Hematopoietic multipotent progenitor cell treated with erythropoietin and hydrocortisone succinate and interleukin-3 and kit ligand, for 6 days (in vitro differentiated cells): ENCODE results near the gene GLP1R.

ENCODE experiments used
- DNase-seq: peaks from one replicate; pipeline ENCODE4 v3.0.0-alpha.2; 2015

GLP1R gene

DNA sequence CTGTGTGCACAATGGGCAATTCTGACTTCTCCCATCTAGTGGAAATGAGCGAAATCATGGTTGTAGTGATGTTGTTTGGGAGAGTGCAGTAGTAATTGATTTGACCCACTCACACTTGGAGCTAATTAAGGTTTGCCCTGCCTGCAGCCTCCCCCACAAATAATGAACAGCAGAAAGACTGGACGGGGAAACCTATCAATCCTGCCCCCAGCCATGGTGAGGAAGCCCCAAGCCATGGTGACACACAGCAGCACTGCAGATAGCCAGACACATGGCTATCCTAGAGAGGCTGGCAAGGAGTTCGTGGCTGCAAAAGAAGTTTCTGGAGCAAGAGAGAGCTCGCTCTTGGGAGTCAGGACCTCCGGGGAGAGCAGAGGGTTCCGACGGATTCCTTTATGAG, 38.6 kb downstream of the GLP1R start:
- DNase-seq = no peak

DNA sequence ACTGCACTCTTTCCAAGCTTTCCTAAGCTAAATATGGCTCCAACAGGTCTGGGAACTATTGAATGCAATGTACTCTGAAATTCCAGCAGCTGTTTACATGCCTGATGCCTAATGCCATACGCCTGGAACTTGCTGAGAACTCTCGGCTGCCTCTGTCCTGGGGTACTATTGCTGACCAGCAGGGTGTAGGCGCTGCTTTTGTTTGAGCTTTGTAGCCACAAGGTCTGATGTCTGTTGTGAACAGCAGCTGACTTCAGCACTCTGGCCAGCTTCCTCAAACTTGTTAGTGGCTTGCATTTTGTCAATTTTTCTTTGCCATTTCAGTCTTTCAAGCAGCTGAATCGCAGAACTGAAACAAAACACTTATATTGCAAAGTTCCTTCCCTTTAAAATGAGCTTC, 39.8 kb downstream of the GLP1R start:
- peak; percentile 78 for DNase-seq

DNA sequence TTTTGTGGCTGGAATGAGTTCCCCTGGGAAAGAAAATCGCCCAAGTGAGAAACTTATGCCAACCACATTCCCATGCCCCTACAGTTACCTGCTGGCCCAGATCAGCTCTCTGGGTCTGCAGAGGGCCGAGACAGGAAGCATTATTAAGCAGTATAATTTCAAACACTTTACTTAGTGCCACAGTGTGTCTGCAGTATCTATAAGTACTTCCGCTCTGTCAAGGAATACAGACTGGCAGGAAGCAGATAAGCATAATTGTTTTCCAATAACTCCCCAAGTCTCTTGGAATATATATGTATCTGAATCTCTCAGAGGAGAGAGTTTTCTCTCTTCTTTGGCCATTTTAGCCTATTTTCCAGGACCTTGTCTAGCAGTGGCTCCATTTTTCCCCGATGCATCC, 41.5 kb downstream of the GLP1R start:
- peak; percentile 54 for DNase-seq

DNA sequence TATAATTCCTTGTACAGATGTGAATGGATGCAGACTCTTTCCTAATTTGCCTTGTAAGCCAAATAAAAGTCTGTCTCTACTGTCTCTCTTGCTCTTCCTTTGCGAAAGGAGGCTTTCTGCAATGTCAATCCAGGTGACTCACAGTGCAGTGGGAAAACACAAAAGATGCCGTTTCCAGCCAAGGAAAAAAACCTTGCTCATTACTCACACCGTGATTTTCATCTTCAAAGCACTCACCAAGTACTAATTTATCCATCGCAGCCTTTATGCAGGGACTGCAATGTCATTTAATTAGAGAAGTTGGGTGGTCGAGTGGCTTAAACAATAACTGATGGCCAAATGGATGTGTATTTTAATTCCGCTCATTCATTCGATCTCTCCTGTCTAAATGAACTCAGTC, 42.6 kb downstream of the GLP1R start:
- DNase-seq = no peak

DNA sequence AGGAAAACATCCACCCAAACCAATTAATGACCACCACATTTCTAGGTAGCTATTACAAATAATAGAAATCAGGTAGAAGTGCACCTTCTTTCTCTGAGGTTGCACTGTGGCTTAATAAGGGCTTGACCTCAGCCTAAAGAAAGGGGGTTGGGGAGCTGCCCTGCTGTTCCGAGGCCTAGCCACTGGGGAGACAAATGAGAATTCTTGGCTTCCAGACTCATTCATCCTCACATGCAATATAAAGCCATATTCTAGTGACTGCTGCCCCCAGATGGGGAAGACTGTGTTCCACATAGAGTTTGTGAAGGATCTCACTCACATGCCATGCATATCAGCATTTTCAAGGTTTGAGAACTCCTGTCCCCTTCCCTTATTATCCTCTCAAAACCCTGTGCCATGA, 43.5 kb downstream of the GLP1R start:
- peak; percentile 53 for DNase-seq

DNA sequence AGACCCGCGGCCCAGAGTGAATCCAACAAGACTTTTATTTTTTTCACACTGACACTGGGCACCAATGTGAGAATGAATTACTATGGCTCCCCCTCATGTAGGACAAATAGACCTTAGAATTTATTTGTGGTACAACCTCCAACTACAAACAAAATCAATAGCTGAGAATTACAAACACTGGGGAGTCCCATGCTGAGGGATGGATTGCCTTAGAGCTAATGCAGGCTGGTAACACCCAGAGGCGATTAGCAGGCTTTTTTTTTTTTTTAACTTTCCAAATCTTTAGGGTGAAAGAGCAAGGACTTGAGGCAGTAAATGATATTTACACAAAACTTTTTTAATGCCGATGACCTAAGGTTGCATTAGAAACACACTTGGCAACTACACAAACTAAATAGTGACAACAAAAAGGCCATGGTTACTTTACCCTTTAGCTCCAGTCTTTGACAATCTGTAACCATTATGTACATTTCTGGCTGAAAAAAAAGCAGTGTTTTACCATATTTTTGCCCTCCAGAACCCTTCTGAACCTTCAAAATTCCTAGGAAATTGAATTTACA, 44.6 kb downstream of the GLP1R start:
- no peak for DNase-seq

DNA sequence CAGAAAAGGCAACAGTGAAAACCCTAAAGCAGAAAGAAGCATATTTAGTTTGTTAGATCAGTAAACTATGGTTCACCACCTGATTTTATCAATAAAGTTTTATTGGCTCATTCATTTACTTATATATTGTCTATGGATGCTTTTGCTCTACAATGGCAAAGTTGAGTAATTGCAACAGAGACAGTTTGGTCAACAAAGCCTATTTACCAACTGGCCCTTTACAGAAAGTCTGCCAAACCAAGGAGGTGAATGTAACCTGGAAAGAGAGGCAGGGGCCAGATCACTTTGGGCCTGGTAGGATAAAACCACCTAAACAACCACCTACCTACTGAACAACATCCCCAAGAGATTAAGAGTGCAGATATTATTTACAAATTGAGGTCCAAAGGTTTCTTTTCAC, 47.0 kb downstream of the GLP1R start:
- no peak for DNase-seq

DNA sequence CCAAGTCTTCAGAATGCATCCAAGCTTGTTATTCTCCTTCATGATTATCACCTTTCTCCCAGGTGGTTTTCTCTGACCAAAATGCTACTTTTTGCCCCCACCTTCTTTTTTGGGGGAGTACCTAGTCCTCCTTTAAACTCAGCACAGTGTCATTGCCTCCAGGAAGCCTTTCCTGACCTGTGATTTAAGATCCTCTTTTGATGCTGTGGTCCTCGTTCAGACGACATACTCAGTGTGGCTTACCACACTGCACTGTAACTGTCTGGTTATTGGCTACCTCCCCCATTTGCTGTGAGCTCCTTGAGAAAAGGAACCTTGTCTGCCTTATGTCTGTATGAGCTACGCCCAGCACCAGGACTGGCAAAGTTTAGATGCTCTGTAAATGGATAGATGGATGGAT, 51.8 kb downstream of the GLP1R start:
- DNase-seq = peak; percentile 18

DNA sequence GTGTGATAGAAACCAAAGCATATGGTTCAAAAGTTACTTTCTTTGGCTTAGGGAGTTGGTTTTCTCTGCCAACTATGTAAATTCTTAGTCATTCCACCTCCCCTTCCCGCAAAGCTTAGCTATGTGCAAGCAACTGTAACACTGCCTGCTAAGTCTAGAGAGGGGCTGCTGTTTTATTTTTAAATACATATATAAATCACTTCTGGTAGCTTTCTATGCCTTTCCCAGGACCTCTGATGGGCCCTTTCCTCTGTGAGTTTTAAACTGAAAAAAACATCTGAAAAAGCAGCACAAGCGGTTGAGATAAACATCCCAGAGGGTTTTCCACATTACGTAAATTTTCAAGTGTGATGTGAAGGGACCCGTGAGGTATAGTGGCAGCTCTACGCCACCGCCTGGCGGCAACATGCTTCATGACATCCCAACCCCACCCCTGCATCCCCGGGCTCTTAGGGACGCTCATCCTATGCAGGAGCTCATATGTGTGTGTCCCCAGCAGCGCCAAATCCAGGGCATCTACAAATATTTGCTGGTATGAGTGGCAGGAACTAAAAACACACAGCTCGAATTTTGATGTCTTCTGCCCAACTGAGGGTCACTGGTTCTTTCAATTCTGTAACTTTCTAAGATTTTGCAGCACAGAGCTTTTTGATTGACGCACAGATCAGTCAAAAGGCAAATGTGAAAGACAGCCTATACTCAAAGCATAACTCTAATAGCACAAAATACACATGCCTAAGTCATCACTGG, 53.7 kb downstream of the GLP1R start:
- DNase-seq = peak; percentile 74

DNA sequence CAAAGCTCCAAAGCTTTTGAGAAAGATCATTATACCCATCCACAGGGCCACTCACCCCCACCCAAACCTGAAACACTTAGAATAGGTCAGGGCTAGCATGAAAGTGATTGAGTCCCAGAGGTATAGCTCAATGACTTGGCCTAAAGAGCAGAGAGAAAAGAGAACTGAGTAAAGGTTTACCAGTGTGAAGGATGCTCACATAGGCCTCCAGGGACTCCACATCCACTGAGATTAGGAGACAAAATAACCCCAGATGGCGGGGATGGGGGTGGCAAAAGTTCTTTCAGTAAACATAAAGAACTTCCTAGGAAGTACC, 54.2 kb downstream of the GLP1R start:
- DNase-seq = no peak

DNA sequence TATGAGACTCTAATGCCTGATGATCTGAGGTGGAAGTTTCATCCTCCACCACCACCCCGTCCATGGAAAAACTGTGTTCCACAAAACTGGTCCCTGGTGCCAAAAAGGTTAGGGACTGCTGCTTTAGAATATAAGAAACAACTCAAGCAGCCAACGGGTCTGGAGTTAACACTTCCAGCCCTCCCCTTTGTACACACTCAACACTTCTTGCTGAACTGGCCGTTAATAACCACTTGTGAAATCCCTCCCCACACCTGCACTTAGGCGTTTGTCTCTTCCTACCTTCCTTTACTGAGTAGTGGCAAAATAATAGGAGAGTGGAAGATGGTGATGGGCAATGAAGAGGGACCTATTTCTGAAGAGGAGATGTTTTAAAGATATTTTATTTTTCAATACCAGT, 55.9 kb downstream of the GLP1R start:
- DNase-seq = no peak

DNA sequence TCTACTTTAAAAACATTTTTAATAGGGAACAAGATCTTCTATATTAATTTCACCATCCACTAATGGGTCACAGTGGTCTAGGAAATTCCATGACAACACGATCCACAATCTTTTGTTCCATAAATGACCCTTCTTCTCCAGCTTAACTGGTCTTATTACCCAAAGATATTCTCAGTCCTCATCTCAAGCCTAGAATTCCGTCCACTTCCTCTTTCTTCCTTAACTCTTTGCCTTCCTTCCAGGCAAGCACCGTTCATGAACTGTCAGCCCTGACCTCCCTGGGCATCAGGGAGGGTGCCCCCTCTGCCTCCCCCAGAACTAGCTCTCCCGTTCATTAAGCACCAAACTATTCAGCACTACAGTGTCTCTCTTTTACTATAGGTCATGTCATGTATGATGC, 58.5 kb downstream of the GLP1R start:
- DNase-seq = no peak

DNA sequence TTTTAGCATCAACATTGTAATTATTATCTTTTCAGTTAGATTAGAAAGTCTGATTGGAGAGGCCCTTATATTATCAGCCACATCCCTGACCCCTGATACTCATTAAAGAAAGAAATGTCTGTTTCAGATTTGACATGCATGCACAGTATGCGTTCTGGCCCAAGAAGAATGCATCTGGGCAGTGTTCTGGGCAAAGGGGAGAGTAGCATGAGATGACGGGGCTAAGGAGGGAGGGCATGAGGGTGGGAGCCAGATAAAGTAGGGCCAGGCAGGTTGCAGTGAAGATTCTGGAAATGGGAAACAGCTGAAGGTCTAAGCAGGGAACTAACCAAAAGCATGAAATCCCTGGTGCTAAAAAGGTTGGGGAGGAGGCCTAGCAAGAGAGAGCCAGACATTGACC, 59.1 kb downstream of the GLP1R start:
- DNase-seq = no peak

DNA sequence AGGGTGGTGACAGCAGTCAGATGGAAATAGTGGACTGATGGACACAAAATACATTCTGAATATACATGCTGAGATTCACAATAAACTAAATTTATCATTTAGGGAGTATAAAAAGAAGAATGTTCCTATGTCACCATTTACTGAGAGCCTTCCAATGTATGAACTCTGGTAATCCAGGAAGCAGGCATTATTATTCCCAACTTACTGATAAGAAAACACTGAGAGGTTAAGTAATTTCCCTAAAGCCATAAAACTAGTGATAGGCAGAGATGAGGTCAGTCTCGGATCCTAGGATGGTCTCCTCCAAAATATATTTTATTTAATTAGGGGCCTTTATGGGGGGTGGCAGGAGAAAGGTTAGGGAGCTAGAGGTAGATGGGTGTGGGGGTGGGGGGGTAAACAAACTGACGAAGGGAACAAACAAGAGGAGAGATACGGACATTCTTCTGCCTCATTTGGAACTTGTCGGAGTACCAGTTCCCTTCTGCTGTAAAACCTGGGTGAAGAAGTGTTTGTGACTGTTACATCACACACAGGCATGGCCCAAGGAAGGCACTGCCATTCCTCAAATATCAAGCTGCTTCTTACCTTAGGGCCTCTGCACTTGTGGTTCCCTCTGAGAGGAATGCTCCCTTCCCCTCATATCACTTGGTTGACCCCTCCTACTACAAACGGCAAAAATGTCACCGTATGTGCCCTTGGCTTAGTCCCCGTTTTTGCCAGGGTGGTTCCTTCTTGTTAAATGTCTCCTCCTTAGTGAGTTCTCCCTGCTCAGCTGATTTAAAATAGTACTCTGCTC, 59.7 kb downstream of the GLP1R start:
- DNase-seq = no peak

DNA sequence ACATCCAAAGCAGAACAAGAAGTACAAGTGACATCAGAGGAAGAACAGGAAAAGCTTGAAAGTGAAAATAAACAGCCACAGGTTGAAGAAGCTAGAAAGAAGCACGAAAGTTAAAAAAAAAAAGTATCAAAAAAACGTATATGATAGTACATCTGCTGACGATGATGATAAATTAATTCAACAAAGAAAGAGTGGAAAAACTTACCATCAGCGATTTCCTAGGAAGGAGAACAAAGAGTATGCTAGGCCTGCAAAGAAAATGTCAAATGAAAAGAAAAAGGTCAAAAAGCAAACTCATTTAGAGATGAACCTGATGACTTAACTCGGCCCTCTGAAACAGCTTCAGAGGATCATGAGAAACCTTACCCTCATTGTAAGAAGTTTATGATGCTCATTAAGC, 62.7 kb downstream of the GLP1R start:
- no peak for DNase-seq

DNA sequence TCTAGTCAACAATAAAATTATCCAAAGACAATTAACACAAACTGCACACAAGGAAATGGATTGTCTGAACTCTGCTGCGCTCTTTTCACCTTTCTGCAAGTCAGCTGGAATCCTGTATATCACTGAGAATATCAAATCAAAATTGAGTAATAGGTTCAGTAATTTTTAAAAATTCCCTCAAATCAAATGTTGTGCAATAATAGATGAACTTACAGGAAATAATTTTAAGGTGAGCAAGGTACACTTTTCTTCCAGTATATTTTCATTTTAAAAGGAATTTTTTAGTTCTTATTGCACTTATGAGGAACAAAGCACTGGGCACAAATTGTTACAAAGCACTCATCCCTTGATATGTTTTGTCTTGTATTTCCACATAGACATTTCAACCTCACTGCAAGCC, 65.2 kb downstream of the GLP1R start:
- no peak for DNase-seq

DNA sequence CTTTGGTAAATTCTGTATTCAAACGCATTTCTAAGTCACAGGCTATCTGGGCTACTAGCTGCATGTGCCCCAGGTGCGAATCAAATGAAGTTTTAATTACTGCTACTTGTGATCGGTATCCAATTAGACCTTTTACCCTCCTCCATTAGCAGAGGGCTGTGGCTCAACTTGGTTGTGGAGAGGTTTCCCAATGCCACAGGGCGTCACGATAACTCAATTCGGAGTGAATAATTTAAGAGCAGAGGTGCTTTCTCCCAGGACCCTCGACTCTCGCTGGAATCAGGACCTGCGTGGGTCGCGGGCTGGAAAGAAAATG, 65.8 kb downstream of the GLP1R start:
- no peak for DNase-seq

DNA sequence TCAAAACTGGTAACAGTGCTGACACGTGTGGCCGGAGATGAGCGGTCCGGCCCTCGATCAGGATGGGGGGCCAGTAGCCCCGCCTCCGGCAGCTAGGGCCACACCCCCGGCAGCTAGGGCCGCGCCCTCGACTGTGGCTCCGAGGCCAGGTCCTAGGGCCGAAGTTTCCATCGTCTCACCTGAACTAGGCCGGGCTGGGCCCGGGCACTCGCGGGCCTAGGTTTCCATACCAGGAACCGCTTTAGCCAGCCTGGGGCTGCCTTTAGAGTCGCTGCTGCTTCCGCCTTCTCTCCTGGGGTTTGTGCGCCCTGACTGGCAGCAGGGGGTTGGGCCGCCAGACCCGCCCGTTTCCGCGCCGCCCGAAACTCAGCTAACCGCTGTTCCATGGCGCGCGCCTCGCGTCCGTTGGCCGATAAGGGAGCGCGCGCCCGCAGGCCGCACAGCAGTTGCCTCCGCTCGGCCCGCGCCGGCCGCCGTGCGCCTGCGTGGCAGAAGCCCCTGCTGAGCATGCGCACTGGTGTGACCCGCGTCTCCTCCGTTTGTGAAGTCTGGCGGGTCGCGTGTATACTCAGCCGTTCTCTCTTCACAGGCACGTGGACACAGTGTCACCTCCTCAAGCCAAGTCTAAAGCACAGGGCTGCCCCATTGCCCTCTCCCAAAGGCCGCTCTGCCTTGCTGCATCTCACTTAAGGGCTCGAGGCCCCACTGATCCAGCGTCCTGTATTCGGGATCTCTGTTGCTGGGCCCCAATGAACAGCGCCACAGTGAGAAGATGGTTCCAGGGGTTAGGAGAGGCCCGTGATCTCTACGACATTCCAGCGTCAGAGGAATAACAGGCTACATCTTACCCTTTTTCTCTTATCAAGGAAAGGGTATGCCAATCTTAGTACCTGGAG, 66.4 kb downstream of the GLP1R start, which contains the start of gene SAYSD1:
SAYSD1 (minus strand) TSS at position 483 of the 896 bp plus-strand sequence; CDS start at position 386, 97 bp downstream.
- DNase-seq = peak; percentile 98

DNA sequence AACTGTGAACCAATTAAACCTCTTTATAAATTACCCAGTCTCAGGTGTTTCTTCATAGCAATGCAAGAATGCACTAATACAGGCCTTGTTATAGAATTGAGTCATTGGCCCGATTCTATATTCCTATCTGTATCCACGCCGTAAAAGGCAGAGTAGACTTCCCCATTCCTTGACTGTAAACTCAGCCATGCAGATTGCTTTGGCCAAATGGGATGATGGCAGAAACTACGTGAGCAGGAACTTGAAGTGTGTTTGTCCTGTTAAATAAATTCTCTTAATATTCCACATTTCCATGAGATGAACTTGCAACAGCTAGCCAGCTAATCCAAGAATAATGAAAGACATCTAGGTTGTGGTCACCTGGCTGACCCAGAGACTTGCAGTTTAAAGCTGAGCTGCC, 70.3 kb downstream of the GLP1R start:
- no peak for DNase-seq

DNA sequence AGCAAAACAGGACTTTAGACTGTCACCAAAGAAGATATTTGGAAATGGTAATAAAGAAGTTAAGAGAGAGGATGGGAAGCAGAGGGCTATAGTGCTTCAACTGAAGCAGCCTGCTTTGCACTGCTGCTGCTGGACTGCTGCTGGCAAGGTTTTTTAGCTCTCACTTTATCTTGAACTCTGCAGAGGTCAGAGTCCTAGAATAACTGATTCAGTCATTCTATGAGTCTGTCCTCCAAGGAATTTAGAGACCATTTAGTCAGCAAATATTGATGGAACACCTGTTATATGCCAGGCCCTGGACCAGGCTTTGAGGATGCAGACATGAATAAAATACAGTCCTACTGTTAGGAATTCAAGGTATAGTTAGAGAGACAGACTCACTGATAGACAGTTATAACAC, 75.5 kb downstream of the GLP1R start:
- DNase-seq = no peak

DNA sequence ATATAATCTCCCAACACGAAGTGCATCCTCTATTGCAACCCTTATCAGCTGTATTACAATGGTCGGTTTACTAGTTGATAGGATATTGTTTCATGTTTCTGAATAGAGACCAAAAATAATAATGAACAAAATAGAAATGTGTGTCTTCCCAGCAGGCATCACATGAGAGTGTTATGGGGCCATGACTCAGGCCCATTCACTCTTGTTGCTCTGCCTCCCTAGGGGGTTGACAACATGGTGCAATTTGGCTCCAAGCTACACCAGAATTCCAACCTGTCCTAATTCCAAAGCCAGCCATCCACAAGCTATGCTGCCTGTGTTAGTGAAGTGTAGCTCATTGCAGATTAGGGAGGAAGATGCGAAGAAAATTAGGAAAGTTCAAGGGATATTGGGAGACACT, 79.5 kb downstream of the GLP1R start:
- DNase-seq = no peak

DNA sequence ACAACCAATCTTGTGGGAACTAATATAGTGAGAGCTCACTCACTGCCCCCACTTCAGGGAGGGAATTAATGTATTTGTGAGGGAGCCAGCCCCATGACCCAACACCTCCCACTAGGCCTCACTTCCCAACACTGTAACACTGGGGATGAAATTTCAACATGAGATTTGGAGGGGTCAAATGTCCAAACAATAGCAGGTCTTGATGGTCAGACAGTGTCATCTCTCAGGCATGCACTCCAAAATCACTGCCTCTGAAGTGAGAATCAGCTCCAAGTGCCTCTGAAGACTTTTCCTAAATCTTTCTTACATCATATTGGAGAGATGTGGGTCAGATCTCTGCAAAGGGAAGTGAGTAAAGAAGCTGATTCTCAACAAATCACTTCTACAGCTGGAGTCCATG, 80.3 kb downstream of the GLP1R start:
- no peak for DNase-seq

DNA sequence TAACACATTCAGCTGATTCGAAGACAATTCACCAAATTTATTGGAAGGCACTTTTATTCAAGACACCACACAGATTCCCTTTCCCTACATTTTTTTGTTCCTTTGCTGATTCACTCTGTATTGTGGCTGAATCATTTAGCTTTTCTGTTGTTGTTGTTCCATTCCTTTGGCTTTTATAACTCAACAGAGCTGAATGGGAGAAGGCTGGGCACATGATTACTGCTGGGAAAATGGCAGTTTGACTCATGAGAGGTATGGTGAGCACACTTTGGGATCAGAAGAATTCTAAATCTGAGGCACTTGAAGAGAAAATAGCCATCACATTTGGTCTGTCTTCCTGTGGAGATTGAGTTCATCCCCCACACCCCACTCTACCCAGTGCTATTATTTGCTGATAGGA, 82.1 kb downstream of the GLP1R start:
- DNase-seq = no peak
